Skeletal muscle satellite cell (primary cell): ENCODE data around the gene THBS2.

Experiments
- H3K27me3 ChIP-seq: 2 replicates; pipeline ENCODE4 v1.7.0; 2013; ENCODE audit warnings: low read length; ENCODE audit not compliant: control insufficient read depth, insufficient read depth
- H3K36me3 ChIP-seq: 2 replicates; pipeline ENCODE4 v1.7.0; 2013; ENCODE audit warnings: mild to moderate bottlenecking, control low read depth, low read length; ENCODE audit not compliant: insufficient read depth
- H3K4me1 ChIP-seq: 2 replicates; pipeline ENCODE4 v1.7.0; 2013; ENCODE audit warnings: low read length; ENCODE audit not compliant: control insufficient read depth, insufficient read depth
- H3K4me2 ChIP-seq: 2 replicates; pipeline ENCODE4 v1.7.0; 2013; ENCODE audit warnings: mild to moderate bottlenecking, low read length
- H3K4me3 ChIP-seq: 2 replicates; pipeline ENCODE4 v1.7.0; 2013; ENCODE audit warnings: low read length
- H3K9ac ChIP-seq: 2 replicates; pipeline ENCODE4 v1.7.0; 2013; ENCODE audit warnings: mild to moderate bottlenecking, low read depth, low read length, moderate library complexity
- H3K9me3 ChIP-seq: replicated peaks from 2 replicates; pipeline ENCODE4 v1.7.0; 2013; ENCODE audit warnings: mild to moderate bottlenecking, control low read depth, low read length

THBS2 gene

DNA sequence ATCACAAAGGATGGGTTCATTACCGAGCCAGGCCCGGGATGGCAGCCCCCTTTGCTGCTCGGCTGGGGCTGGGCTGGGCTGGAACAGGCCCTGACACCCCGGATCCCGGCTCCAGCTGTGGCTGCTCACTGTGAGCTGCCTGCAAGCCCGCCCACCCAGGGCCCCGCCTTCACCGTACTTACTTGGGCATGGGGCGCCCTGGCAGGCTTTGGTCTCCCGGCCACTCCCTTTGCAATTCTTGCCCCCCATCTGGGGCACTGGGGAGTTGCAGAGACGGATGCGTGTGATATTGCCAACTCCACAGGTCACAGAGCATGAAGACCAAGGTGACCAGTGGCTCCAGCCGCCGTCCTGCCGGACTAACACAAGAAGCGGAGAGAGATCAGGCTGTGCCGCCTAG, 16.7 kb downstream of the THBS2 start:
- Histone ChIP-seq H3K27me3 (no peaks in the 10 kb centered on the region), H3K4me1 (no peaks in the 10 kb centered on the region), H3K4me3 (no peak overlapping the region), H3K9me3 (peaks cover 4% of the 10 kb centered on the region), H3K9ac (no peak overlapping the region), H3K4me2 (no peak overlapping the region), H3K36me3 (peaks cover 8% of the 10 kb centered on the region)

- H3K4me3 ChIP-seq, result no peak overlapping the region
- peaks cover 4% of the 10 kb centered on the region for H3K9me3 ChIP-seq
- H3K4me1 ChIP-seq, result no peaks in the 10 kb centered on the region
- peaks cover 8% of the 10 kb centered on the region for H3K36me3 ChIP-seq
- no peaks in the 10 kb centered on the region for H3K27me3 ChIP-seq
- H3K9ac ChIP-seq, result no peak overlapping the region
- no peak overlapping the region for H3K4me2 ChIP-seq
These were observed 17.1 kb downstream of the THBS2 start for GRCh38 chr6:169236545-169236944.

GRCh38 chr6:169235286-169235685, 18.4 kb downstream of the THBS2 start:
- Histone ChIP-seq H3K36me3 (peaks cover 8% of the 10 kb centered on the region), H3K4me1 (no peaks in the 10 kb centered on the region), H3K9me3 (peaks cover 4% of the 10 kb centered on the region), H3K9ac (no peak overlapping the region), H3K4me2 (no peak overlapping the region), H3K4me3 (no peak overlapping the region), H3K27me3 (no peaks in the 10 kb centered on the region)

DNA sequence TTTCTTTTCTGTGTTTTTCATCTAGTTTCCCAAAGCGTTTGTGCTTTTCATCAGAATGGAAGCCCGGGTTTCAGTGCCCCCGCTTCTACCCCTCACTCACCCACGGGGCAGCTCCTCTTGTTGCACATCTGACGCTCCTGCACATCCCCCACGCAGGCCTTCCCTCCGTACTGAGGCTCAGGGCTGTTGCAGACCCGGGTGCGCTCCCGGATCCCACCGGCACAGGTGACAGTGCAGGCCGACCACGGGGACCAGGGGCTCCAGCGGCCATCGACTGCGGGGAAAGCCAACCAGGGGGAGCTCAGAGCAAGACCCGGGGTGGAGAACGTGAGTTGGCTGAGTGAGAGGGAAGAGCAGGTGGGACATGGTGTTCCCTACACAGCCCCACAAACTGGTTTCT, 19.0 kb downstream of the THBS2 start:
- Histone ChIP-seq H3K27me3 (no peaks in the 10 kb centered on the region), H3K4me3 (no peak overlapping the region), H3K36me3 (peaks cover 8% of the 10 kb centered on the region), H3K9me3 (peaks cover 4% of the 10 kb centered on the region), H3K9ac (no peak overlapping the region), H3K4me1 (peaks cover 2% of the 10 kb centered on the region), H3K4me2 (no peak overlapping the region)

DNA sequence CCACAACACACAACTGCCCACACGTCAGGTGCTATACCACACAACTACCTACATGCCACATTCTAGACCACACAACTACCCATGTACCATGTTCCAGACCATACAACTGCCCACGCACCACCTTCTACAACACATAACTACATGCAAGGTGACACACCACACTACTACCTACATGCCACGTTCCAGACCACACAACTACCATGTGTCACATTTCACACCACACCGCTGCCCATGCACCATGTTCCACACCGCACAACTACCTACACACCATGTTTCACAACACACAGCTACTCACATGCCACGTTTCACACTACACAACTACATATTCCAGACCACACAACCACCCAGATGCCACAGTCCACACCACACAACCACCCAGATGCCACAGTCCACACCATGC, 19.8 kb downstream of the THBS2 start:
- Histone ChIP-seq H3K9ac (no peak overlapping the region), H3K27me3 (no peaks in the 10 kb centered on the region), H3K9me3 (peaks cover 4% of the 10 kb centered on the region), H3K4me2 (no peak overlapping the region), H3K4me3 (no peak overlapping the region), H3K4me1 (peaks cover 4% of the 10 kb centered on the region), H3K36me3 (peaks cover 8% of the 10 kb centered on the region)

DNA sequence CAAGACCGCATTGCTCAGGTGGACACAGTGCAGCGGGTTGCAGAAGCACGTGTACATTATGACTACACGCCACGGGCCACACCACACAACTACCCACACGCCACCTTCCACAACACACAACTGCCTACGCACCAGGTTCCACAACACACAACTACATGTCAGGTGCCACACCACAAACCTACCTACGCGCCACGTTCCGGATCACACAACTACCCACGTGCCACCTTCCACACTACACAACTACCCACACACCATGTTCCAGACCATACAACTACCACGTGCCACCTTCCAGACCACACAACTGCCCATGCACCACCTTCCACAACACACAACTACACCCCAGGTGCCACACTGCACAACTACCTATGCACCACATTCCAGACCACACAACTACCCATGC, 20.5 kb downstream of the THBS2 start:
- no peaks in the 10 kb centered on the region for H3K27me3 ChIP-seq
- no peak overlapping the region for H3K9ac ChIP-seq
- peaks cover 5% of the 10 kb centered on the region for H3K36me3 ChIP-seq
- H3K9me3 ChIP-seq, result peaks cover 4% of the 10 kb centered on the region
- H3K4me1 ChIP-seq, result peaks cover 4% of the 10 kb centered on the region
- no peak overlapping the region for H3K4me3 ChIP-seq
- no peak overlapping the region for H3K4me2 ChIP-seq

DNA sequence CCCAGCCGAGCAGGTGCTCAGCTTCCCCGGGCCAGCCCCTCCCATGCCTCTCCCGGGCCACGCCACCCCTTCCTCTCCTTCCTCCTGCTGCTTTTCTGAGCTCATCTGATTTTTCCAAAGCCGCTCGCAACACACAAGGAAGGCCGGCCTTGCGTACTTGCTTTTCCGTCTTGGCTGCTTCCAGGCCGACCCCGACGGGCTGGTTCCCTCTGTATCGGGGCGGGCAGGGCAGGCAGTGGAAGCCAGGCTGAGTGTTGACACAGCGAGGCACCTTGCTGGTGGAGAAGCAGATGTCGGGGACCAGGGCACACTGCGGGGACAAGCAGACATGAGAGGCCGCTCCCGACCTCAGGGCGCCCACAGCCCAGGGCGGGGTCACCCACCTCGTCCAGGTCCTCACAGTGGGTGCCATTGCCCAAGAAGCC, 21.1 kb downstream of the THBS2 start:
- H3K4me3 ChIP-seq, result no peak overlapping the region
- H3K36me3 ChIP-seq, result peaks cover 5% of the 10 kb centered on the region
- peaks cover 4% of the 10 kb centered on the region for H3K9me3 ChIP-seq
- H3K27me3 ChIP-seq, result no peaks in the 10 kb centered on the region
- H3K4me2 ChIP-seq, result no peak overlapping the region
- no peak overlapping the region for H3K9ac ChIP-seq
- peaks cover 4% of the 10 kb centered on the region for H3K4me1 ChIP-seq

DNA sequence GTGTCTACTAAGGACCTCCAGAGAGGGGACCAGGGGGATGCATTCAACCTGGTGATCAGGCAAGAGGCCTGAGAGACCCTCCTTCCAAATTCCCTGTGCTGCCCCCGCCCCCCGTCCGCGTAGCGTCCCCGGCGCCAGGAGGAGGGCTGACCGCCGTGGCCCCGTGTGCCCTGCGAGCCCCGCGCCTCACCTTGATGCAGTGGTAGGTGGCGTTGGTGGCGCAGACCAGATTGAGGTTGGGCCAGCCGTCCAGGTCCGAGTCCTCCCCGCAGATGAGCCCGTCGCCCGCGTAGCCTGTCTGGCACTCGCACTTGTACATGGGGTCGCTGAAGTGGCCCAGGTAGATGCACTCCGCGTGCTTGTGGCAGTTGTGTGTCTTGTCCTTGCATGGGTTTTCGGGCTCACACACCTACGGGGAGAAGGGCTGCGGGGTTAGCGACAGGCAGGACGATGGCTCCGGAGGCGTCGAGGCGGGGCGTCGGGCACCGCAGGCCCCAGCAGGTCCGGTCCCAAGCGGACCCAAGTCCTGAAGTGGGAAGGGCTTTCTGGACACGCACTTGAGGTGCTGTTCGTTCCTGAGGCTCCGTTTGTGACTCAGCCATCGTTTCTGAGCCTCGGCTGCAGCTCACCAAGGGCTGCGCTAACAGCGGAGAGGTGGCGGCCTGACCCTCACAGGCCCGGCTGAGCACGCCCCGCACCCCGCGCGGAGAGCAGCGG, 21.7 kb downstream of the THBS2 start:
- Histone ChIP-seq H3K9me3 (peaks cover 4% of the 10 kb centered on the region), H3K4me3 (no peak overlapping the region), H3K27me3 (no peaks in the 10 kb centered on the region), H3K4me1 (peaks cover 4% of the 10 kb centered on the region), H3K4me2 (no peak overlapping the region), H3K9ac (no peak overlapping the region), H3K36me3 (peaks cover 5% of the 10 kb centered on the region)

GRCh38 chr6:169230946-169231789, 22.5 kb downstream of the THBS2 start:
- no peaks in the 10 kb centered on the region for H3K27me3 ChIP-seq
- peaks cover 4% of the 10 kb centered on the region for H3K4me1 ChIP-seq
- no peak overlapping the region for H3K4me2 ChIP-seq
- no peak overlapping the region for H3K9ac ChIP-seq
- no peak overlapping the region for H3K4me3 ChIP-seq
- peaks cover 5% of the 10 kb centered on the region for H3K36me3 ChIP-seq
- H3K9me3 ChIP-seq, result peaks cover 4% of the 10 kb centered on the region

DNA sequence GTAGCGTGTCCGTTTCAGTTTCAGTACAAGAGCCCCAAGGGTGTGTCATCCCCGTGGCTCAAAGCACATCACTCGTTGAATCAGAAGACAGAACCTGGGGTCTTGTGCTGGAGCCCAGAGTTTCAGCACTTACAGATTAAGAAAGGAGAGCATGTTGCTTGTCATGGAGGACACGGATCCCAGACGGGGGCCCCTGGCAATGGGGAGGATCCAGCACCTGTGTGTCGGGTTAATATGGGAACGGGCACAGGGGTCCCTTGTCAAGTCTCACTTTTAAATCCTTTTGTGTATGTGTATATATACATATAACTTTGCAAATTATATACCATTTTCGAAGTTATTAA, 23.4 kb downstream of the THBS2 start:
- H3K4me2 ChIP-seq, result no peak overlapping the region
- no peak overlapping the region for H3K4me3 ChIP-seq
- peaks cover 4% of the 10 kb centered on the region for H3K4me1 ChIP-seq
- H3K27me3 ChIP-seq, result no peaks in the 10 kb centered on the region
- peaks cover 4% of the 10 kb centered on the region for H3K9me3 ChIP-seq
- no peak overlapping the region for H3K9ac ChIP-seq
- H3K36me3 ChIP-seq, result peaks cover 5% of the 10 kb centered on the region

GRCh38 chr6:169229615-169230321, 23.9 kb downstream of the THBS2 start:
- H3K27me3 ChIP-seq, result no peaks in the 10 kb centered on the region
- H3K9me3 ChIP-seq, result peaks cover 4% of the 10 kb centered on the region
- peak overlapping the region; percentile 23 for H3K4me2 ChIP-seq
- H3K36me3 ChIP-seq, result peaks cover 5% of the 10 kb centered on the region
- H3K4me1 ChIP-seq, result peaks cover 6% of the 10 kb centered on the region
- H3K4me3 ChIP-seq, result no peak overlapping the region
- H3K9ac ChIP-seq, result no peak overlapping the region
